ENCODE data around the gene BORCS8. TPM values are rescaled to one million over a fixed set of nuclear protein-coding genes. Genes with fewer than 3 reads are reported as not detected.

The BORCS8 gene
- total RNA-seq, 4 donors from 2014 or later = 4.4 to 15.2 (median 10.9) TPM

- 31 to 34% methylated on average over 38 to 45 of the region's 47 CpGs for WGBS, 2 donors
- no peak overlapping the region for H3K4me3 ChIP-seq (ENCODE audit: low read depth, poor library complexity, severe bottlenecking)
- intact Hi-C loops (cut with DNase I; ENCODE audit: low total_unique reads) = loop anchor here (5.0 kb wide), 1 partner anchor 196 kb away; no protein-coding TSS in a partner anchor
- TF ChIP-seq POLR2A (IDR thresholded peaks at IDR 0.05) (no peak), CTCF (IDR thresholded peaks at IDR 0.05) (peak in 1 of 3 donors; percentile 85)
- peak; percentile 66 to 97 for DNase-seq (ENCODE audit: low spot score in 2 of 2)
These were observed 46.0 kb downstream of the BORCS8 start for GRCh38 chr19:19145684-19146608.

- TF ChIP-seq POLR2A (IDR thresholded peaks at IDR 0.05) = no peak
- no peak for TF ChIP-seq CTCF (IDR thresholded peaks at IDR 0.05)
- 79 to 85% methylated on average over 15 to 16 of the region's 17 CpGs for WGBS, 2 donors
- intact Hi-C loops (cut with DNase I; ENCODE audit: low total_unique reads) = loop anchor here (5.0 kb wide), 1 partner anchor 197 kb away; no protein-coding TSS in a partner anchor
- H3K4me3 ChIP-seq (ENCODE audit: low read depth, poor library complexity, severe bottlenecking) = no peak overlapping the region
- DNase-seq (ENCODE audit: low spot score in 2 of 2) = no peak
These were observed 46.7 kb downstream of the BORCS8 start for GRCh38 chr19:19145281-19145680.

GRCh38 chr19:19142347-19142746 lies 49.6 kb downstream of the BORCS8 start:
- H3K4me3 ChIP-seq (ENCODE audit: low read depth, poor library complexity, severe bottlenecking) = no peak overlapping the region
- 73 to 75% methylated on average over 12 of the region's 12 CpGs for WGBS, 2 donors
- intact Hi-C loops (cut with DNase I; ENCODE audit: low total_unique reads) = no loop called here
- DNase-seq (ENCODE audit: low spot score in 2 of 2) = no peak
- TF ChIP-seq CTCF (IDR thresholded peaks at IDR 0.05) = no peak
- TF ChIP-seq POLR2A (IDR thresholded peaks at IDR 0.05) = no peak

- DNase-seq (ENCODE audit: low spot score in 2 of 2) = no peak
- H3K4me3 ChIP-seq (ENCODE audit: low read depth, poor library complexity, severe bottlenecking) = no peak overlapping the region
- intact Hi-C loops (cut with DNase I; ENCODE audit: low total_unique reads) = no loop called here
- 58 to 63% methylated on average over 5 of the region's 5 CpGs for WGBS, 2 donors
- TF ChIP-seq POLR2A (IDR thresholded peaks at IDR 0.05) (no peak), CTCF (IDR thresholded peaks at IDR 0.05) (no peak)
These were observed 51.5 kb downstream of the BORCS8 start for GRCh38 chr19:19140476-19140875.

- DNase-seq (ENCODE audit: low spot score in 2 of 2) = no peak
- H3K4me3 ChIP-seq (ENCODE audit: low read depth, poor library complexity, severe bottlenecking) = no peak overlapping the region
- WGBS, 2 donors = 49 to 52% methylated on average over 5 of the region's 5 CpGs
- TF ChIP-seq CTCF (IDR thresholded peaks at IDR 0.05) (no peak), POLR2A (IDR thresholded peaks at IDR 0.05) (no peak)
- intact Hi-C loops (cut with DNase I; ENCODE audit: low total_unique reads) = no loop called here
These were observed 52.1 kb downstream of the BORCS8 start for GRCh38 chr19:19139876-19140229.
